ENCODE results near the gene NRXN3. TPM values are rescaled to one million over a fixed set of nuclear protein-coding genes. Genes with fewer than 3 reads are reported as not detected.

Gene NRXN3
- total and polyA plus RNA-seq, 2 experiments from 2014 or later = 0.08 to 0.11 TPM

- Histone ChIP-seq H3K9me3 (ENCODE audit: low read depth) (no peaks in the 10 kb centered on the region), H3K9ac (no peak overlapping the region), H2AFZ (no peak overlapping the region), H3K4me3 (no peak overlapping the region), H3K36me3 (ENCODE audit: low read depth) (no peaks in the 10 kb centered on the region), H3K4me1 (ENCODE audit: insufficient read depth) (peaks cover 13% of the 10 kb centered on the region), H4K20me1 (ENCODE audit: insufficient read depth) (no peaks in the 10 kb centered on the region), H3K9me2 (ENCODE audit: insufficient read depth) (no peaks in the 10 kb centered on the region), H3K27ac (no peak overlapping the region), H3K79me2 (ENCODE audit: insufficient read depth) (no peaks in the 10 kb centered on the region), H3K4me2 (ENCODE audit: unreplicated experiment) (no peak overlapping the region), H3K27me3 (replicated peaks; ENCODE audit: insufficient read depth) (no peaks in the 10 kb centered on the region), H3F3A (ENCODE audit: insufficient read depth) (no peaks in the 10 kb centered on the region; the same call in 1 of the 2 replicates)
- in situ Hi-C loops (cut with MboI) = no loop called here
- 69 to 76% methylated on average over 5 of the region's 5 CpGs for WGBS, 2 experiments (ENCODE audit: low coverage in 1 of 2, low lambda C conversion rate in 2 of 2, missing lambda C conversion rate in 2 of 2)
- DNase-seq = no peak
- TF ChIP-seq EZH2 (IDR thresholded peaks at IDR 0.05; ENCODE audit: insufficient read depth, poor library complexity, severe bottlenecking) = no peak
- TF ChIP-seq EZH2phosphoT487 (IDR thresholded peaks at IDR 0.05; ENCODE audit: insufficient read depth, low read depth) = no peak
Observed at GRCh38 chr14:79586416-79586815, 1416.2 kb downstream of the NRXN3 start.

- Histone ChIP-seq H3K9me3 (ENCODE audit: low read depth) (no peaks in the 10 kb centered on the region), H3K4me1 (ENCODE audit: insufficient read depth) (peaks cover 13% of the 10 kb centered on the region), H3K36me3 (ENCODE audit: low read depth) (no peaks in the 10 kb centered on the region), H2AFZ (no peak overlapping the region), H3K27ac (no peak overlapping the region), H3K9me2 (ENCODE audit: insufficient read depth) (no peaks in the 10 kb centered on the region), H3K27me3 (replicated peaks; ENCODE audit: insufficient read depth) (no peaks in the 10 kb centered on the region), H3K4me2 (ENCODE audit: unreplicated experiment) (no peak overlapping the region), H3K4me3 (no peak overlapping the region), H4K20me1 (ENCODE audit: insufficient read depth) (no peaks in the 10 kb centered on the region), H3F3A (ENCODE audit: insufficient read depth) (no peaks in the 10 kb centered on the region; the same call in 1 of the 2 replicates), H3K79me2 (ENCODE audit: insufficient read depth) (no peaks in the 10 kb centered on the region), H3K9ac (no peak overlapping the region)
- 8 to 9% methylated on average over 7 of the region's 7 CpGs for WGBS, 2 experiments (ENCODE audit: low coverage in 1 of 2, low lambda C conversion rate in 2 of 2, missing lambda C conversion rate in 2 of 2)
- no peak for TF ChIP-seq EZH2phosphoT487 (IDR thresholded peaks at IDR 0.05; ENCODE audit: insufficient read depth, low read depth)
- TF ChIP-seq EZH2 (IDR thresholded peaks at IDR 0.05; ENCODE audit: insufficient read depth, poor library complexity, severe bottlenecking) = no peak
- no peak for DNase-seq
- in situ Hi-C loops (cut with MboI) = no loop called here
Observed at GRCh38 chr14:79586989-79587598, 1416.9 kb downstream of the NRXN3 start.

GRCh38 chr14:79587875-79588274, 1417.7 kb downstream of the NRXN3 start:
- TF ChIP-seq EZH2phosphoT487 (IDR thresholded peaks at IDR 0.05; ENCODE audit: insufficient read depth, low read depth) (no peak), EZH2 (IDR thresholded peaks at IDR 0.05; ENCODE audit: insufficient read depth, poor library complexity, severe bottlenecking) (no peak)
- 28 to 32% methylated on average over 1 of the region's 1 CpG for WGBS, 2 experiments (ENCODE audit: low coverage in 1 of 2, low lambda C conversion rate in 2 of 2, missing lambda C conversion rate in 2 of 2)
- H3K4me2 ChIP-seq (ENCODE audit: unreplicated experiment) = no peak overlapping the region
- in situ Hi-C loops (cut with MboI) = no loop called here
- H3K79me2 ChIP-seq (ENCODE audit: insufficient read depth) = no peaks in the 10 kb centered on the region
- H3K9ac ChIP-seq = no peak overlapping the region
- H3F3A ChIP-seq (ENCODE audit: insufficient read depth) = no peaks in the 10 kb centered on the region; the same call in 1 of the 2 replicates
- H3K27ac ChIP-seq = no peak overlapping the region
- no peaks in the 10 kb centered on the region for H3K9me2 ChIP-seq (ENCODE audit: insufficient read depth)
- no peak overlapping the region for H3K4me3 ChIP-seq
- no peaks in the 10 kb centered on the region for H4K20me1 ChIP-seq (ENCODE audit: insufficient read depth)
- H3K27me3 ChIP-seq (replicated peaks; ENCODE audit: insufficient read depth) = no peaks in the 10 kb centered on the region
- H3K4me1 ChIP-seq (ENCODE audit: insufficient read depth) = peaks cover 13% of the 10 kb centered on the region
- DNase-seq = no peak
- H3K36me3 ChIP-seq (ENCODE audit: low read depth) = no peaks in the 10 kb centered on the region
- H2AFZ ChIP-seq = no peak overlapping the region
- H3K9me3 ChIP-seq (ENCODE audit: low read depth) = no peaks in the 10 kb centered on the region

- H3F3A ChIP-seq (ENCODE audit: insufficient read depth) = no peaks in the 10 kb centered on the region; the same call in 1 of the 2 replicates
- WGBS, 2 experiments (ENCODE audit: low coverage in 1 of 2, low lambda C conversion rate in 2 of 2, missing lambda C conversion rate in 2 of 2) = 18 to 29% methylated on average over 2 of the region's 2 CpGs
- H4K20me1 ChIP-seq (ENCODE audit: insufficient read depth) = no peaks in the 10 kb centered on the region
- peaks cover 13% of the 10 kb centered on the region for H3K4me1 ChIP-seq (ENCODE audit: insufficient read depth)
- no peak overlapping the region for H3K27ac ChIP-seq
- H3K4me2 ChIP-seq (ENCODE audit: unreplicated experiment) = no peak overlapping the region
- no peak for TF ChIP-seq EZH2 (IDR thresholded peaks at IDR 0.05; ENCODE audit: insufficient read depth, poor library complexity, severe bottlenecking)
- TF ChIP-seq EZH2phosphoT487 (IDR thresholded peaks at IDR 0.05; ENCODE audit: insufficient read depth, low read depth) = no peak
- no peak overlapping the region for H3K9ac ChIP-seq
- no peaks in the 10 kb centered on the region for H3K9me2 ChIP-seq (ENCODE audit: insufficient read depth)
- no peak for DNase-seq
- no peaks in the 10 kb centered on the region for H3K27me3 ChIP-seq (replicated peaks; ENCODE audit: insufficient read depth)
- in situ Hi-C loops (cut with MboI) = no loop called here
- H2AFZ ChIP-seq = no peak overlapping the region
- no peaks in the 10 kb centered on the region for H3K79me2 ChIP-seq (ENCODE audit: insufficient read depth)
- H3K36me3 ChIP-seq (ENCODE audit: low read depth) = no peaks in the 10 kb centered on the region
- H3K9me3 ChIP-seq (ENCODE audit: low read depth) = no peaks in the 10 kb centered on the region
- no peak overlapping the region for H3K4me3 ChIP-seq
Observed at GRCh38 chr14:79588398-79588797, 1418.2 kb downstream of the NRXN3 start.
